ENCODE data around the gene LDB1. TPM values are rescaled to one million over a fixed set of nuclear protein-coding genes. Genes with fewer than 3 reads are reported as not detected.

The LDB1 gene
- total RNA-seq, 2 experiments from 2014 or later: 116 to 117 TPM

DNA sequence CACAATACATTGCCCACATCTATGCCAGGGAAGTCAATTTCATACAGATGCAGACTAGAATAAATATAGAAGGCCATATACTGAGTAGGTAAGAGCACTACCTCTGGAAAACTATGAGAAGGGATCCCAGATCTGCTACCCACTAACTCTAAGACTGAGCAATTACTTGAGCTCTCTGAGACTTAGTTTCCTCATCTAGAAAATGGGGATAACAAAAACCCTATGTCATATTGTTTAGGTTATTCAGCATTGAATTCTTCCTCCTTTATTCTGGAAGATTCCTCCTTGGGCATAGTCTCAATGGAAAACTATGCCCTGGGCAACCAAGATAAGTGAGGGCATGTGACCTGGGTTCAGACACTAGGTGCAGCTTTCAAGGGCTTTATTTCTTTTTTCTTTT lies 60.2 kb downstream of the LDB1 start:
- DNase-seq: no peak
- H3K9me3 Mint-ChIP-seq: no peaks in the 10 kb centered on the region
- H3K4me1 Mint-ChIP-seq (ENCODE audit: low read depth): peaks cover 29% of the 10 kb centered on the region
- Histone ChIP-seq H3K27ac (ENCODE audit: low read depth in 1 of 2, low read length in 2 of 2) (no peak overlapping the region), H3K9me3 (ENCODE audit: control insufficient read depth in 1 of 2, insufficient read depth in 1 of 2, low read length in 2 of 2) (no peaks in the 10 kb centered on the region), H3K4me3 (ENCODE audit: low read length) (no peak overlapping the region), H3K27me3 (ENCODE audit: control insufficient read depth in 1 of 2, insufficient read depth in 2 of 2, low read length in 2 of 2) (no peaks in the 10 kb centered on the region), H3K36me3 (ENCODE audit: insufficient read depth, low read length) (no peaks in the 10 kb centered on the region), H3K4me1 (ENCODE audit: insufficient read depth, low read length) (peaks cover 23% of the 10 kb centered on the region)
- intact Hi-C loops (cut with DNase I, micrococcal nuclease): loop anchor here (5.0 to 10.0 kb wide), 6 partner anchors 228 to 795 kb away; partner anchors contain the start of genes BORCS7 (in 1 of the 2), BTRC (in 1 of the 2), NPM3 (in 1 of the 2) and OGA (in 1 of the 2)
- H3K27ac Mint-ChIP-seq: no peak overlapping the region
- peak overlapping the region; percentile 48 for H3K4me3 Mint-ChIP-seq
- ChIA-PET CTCF (interaction anchor here (0.6 to 0.7 kb wide), 2 partner anchors 280 to 1824 kb away, joined by 3 read pairs; no protein-coding TSS in a partner anchor), POLR2A (no interaction called here)
- H3K36me3 Mint-ChIP-seq (ENCODE audit: low read depth): peaks cover 12% of the 10 kb centered on the region
- no peak for ATAC-seq (ENCODE audit: poor library complexity)
- H3K27me3 Mint-ChIP-seq: no peaks in the 10 kb centered on the region
- TF ChIP-seq, protein P1, sequence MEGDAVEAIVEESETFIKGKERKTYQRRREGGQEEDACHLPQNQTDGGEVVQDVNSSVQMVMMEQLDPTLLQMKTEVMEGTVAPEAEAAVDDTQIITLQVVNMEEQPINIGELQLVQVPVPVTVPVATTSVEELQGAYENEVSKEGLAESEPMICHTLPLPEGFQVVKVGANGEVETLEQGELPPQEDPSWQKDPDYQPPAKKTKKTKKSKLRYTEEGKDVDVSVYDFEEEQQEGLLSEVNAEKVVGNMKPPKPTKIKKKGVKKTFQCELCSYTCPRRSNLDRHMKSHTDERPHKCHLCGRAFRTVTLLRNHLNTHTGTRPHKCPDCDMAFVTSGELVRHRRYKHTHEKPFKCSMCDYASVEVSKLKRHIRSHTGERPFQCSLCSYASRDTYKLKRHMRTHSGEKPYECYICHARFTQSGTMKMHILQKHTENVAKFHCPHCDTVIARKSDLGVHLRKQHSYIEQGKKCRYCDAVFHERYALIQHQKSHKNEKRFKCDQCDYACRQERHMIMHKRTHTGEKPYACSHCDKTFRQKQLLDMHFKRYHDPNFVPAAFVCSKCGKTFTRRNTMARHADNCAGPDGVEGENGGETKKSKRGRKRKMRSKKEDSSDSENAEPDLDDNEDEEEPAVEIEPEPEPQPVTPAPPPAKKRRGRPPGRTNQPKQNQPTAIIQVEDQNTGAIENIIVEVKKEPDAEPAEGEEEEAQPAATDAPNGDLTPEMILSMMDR (IDR thresholded peaks at IDR 0.05): no peak

Other genes starting within 250 kb of the LDB1 start
- gene ARMH3, start 64.2 kb downstream of the LDB1 start, total RNA-seq: 10 to 100 TPM; 17.7 to 18.9 TPM
- gene HPS6, start 55.0 kb downstream of the LDB1 start, total RNA-seq: 10 to 100 TPM; 12.8 to 15.0 TPM
- 10 to 100 TPM; 22.0 to 22.9 TPM for gene PPRC1, start 12.7 kb upstream of the LDB1 start, total RNA-seq
- gene NOLC1, start 32.0 kb upstream of the LDB1 start, total RNA-seq: 10 to 100 TPM; 34.2 to 36.1 TPM
- not detected for gene ELOVL3, start 105.9 kb upstream of the LDB1 start, total RNA-seq
- gene PITX3, start 121.1 kb upstream of the LDB1 start, total RNA-seq: not detected
- gene GBF1, start 125.2 kb upstream of the LDB1 start, total RNA-seq: 10 to 100 TPM; 28.8 to 30.9 TPM